ENCODE results near the gene NAV2. TPM values are rescaled to one million over a fixed set of nuclear protein-coding genes. Genes with fewer than 3 reads are reported as not detected.

The NAV2 gene
- total RNA-seq, 1 donor from 2014 or later: 44.8 TPM

- no peak overlapping the region for H3K4me3 ChIP-seq
- no peaks in the 10 kb centered on the region for H3K9me3 ChIP-seq
- no peaks in the 10 kb centered on the region for H3K27me3 ChIP-seq
- intact Hi-C loops (cut with DNase I): no loop called here
- H3K4me1 ChIP-seq: peaks cover 23% of the 10 kb centered on the region
- TF ChIP-seq CTCF (IDR thresholded peaks at IDR 0.05): no peak
- ATAC-seq (no peak), DNase-seq (no peak)
- no peaks in the 10 kb centered on the region for H3K36me3 ChIP-seq
- H3K27ac ChIP-seq: peak overlapping the region; percentile 42
These were observed 272.5 kb downstream of the NAV2 start for GRCh38 chr11:19985111-19985510.

GRCh38 chr11:19987331-19987801 lies 274.7 kb downstream of the NAV2 start:
- ATAC-seq: no peak
- no peak overlapping the region for H3K27ac ChIP-seq

GRCh38 chr11:19988598-19988997 lies 276.0 kb downstream of the NAV2 start:
- H3K36me3 ChIP-seq: no peaks in the 10 kb centered on the region
- peak overlapping the region; percentile 39 for H3K27ac ChIP-seq
- H3K4me3 ChIP-seq: no peak overlapping the region
- no peaks in the 10 kb centered on the region for H3K27me3 ChIP-seq
- ATAC-seq (peak; percentile 92), DNase-seq (no peak)
- TF ChIP-seq CTCF (IDR thresholded peaks at IDR 0.05): no peak
- H3K9me3 ChIP-seq: no peaks in the 10 kb centered on the region
- intact Hi-C loops (cut with DNase I): no loop called here
- peaks cover 8% of the 10 kb centered on the region for H3K4me1 ChIP-seq

More at GRCh38 chr11:19987331-19987801, 274.7 kb downstream of the NAV2 start:
- no peaks in the 10 kb centered on the region for H3K9me3 ChIP-seq
- no peaks in the 10 kb centered on the region for H3K36me3 ChIP-seq
- H3K27me3 ChIP-seq: no peaks in the 10 kb centered on the region
- intact Hi-C loops (cut with DNase I): no loop called here
- DNase-seq: no peak
- H3K4me1 ChIP-seq: peaks cover 12% of the 10 kb centered on the region
- TF ChIP-seq CTCF (IDR thresholded peaks at IDR 0.05): no peak
- no peak overlapping the region for H3K4me3 ChIP-seq

GRCh38 chr11:19989191-19989590 lies 276.6 kb downstream of the NAV2 start:
- Histone ChIP-seq H3K36me3 (no peaks in the 10 kb centered on the region), H3K27ac (peak overlapping the region; percentile 39), H3K4me1 (peaks cover 3% of the 10 kb centered on the region), H3K9me3 (no peaks in the 10 kb centered on the region), H3K4me3 (no peak overlapping the region), H3K27me3 (no peaks in the 10 kb centered on the region)
- no peak for ATAC-seq
- DNase-seq: no peak
- no peak for TF ChIP-seq CTCF (IDR thresholded peaks at IDR 0.05)
- intact Hi-C loops (cut with DNase I): no loop called here

GRCh38 chr11:19992162-19992561 lies 279.5 kb downstream of the NAV2 start:
- Histone ChIP-seq H3K9me3 (no peaks in the 10 kb centered on the region), H3K4me3 (no peak overlapping the region), H3K27me3 (no peaks in the 10 kb centered on the region), H3K4me1 (peaks cover 5% of the 10 kb centered on the region), H3K36me3 (no peaks in the 10 kb centered on the region), H3K27ac (no peak overlapping the region)
- no peak for ATAC-seq
- intact Hi-C loops (cut with DNase I): no loop called here
- TF ChIP-seq CTCF (IDR thresholded peaks at IDR 0.05): no peak
- DNase-seq: no peak

- Histone ChIP-seq H3K4me1 (peaks cover 5% of the 10 kb centered on the region), H3K9me3 (no peaks in the 10 kb centered on the region), H3K4me3 (no peak overlapping the region), H3K27me3 (no peaks in the 10 kb centered on the region), H3K36me3 (no peaks in the 10 kb centered on the region), H3K27ac (no peak overlapping the region)
- TF ChIP-seq CTCF (IDR thresholded peaks at IDR 0.05): no peak
- DNase-seq: no peak
- ATAC-seq: no peak
- intact Hi-C loops (cut with DNase I): no loop called here
These were observed 280.4 kb downstream of the NAV2 start for GRCh38 chr11:19992998-19993397.

All from upper lobe of right lung (tissue), 1 donor.